Measurements from ENCODE around the gene ZC3HAV1.
"Not testable (repeated sequence)": the region's sequence is repeated elsewhere in the genome, so short reads cannot be mapped to it uniquely, and the experiment has no call there.

The ZC3HAV1 gene

GRCh38 chr7:139084709-139085108 is 24.8 kb downstream of the ZC3HAV1 start:
- no peak for DNase-seq

GRCh38 chr7:139081584-139081983 is 27.9 kb downstream of the ZC3HAV1 start:
- no peak for DNase-seq

DNA sequence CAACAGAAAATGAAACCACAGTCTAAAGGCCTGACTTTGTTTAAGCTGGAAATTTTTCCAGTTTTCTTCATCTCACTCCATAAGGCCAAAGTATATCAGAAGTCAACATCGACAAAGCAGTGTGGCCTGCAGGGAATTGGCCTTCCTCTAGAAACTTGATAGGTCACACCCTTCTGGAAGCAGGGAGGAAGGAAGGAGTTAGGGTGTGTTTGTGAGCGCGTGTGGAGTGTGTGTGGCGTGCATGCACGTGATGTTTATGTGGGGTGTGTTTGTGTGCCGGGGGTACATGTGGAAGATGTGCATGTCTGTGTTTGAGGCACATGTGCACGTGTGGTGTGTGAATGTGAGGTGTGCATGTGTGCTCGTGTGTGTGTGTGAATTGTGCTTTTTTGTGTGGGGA is 28.6 kb downstream of the ZC3HAV1 start:
- no peak for DNase-seq

GRCh38 chr7:139079861-139080260 is 29.7 kb downstream of the ZC3HAV1 start:
- no peak for DNase-seq

DNA sequence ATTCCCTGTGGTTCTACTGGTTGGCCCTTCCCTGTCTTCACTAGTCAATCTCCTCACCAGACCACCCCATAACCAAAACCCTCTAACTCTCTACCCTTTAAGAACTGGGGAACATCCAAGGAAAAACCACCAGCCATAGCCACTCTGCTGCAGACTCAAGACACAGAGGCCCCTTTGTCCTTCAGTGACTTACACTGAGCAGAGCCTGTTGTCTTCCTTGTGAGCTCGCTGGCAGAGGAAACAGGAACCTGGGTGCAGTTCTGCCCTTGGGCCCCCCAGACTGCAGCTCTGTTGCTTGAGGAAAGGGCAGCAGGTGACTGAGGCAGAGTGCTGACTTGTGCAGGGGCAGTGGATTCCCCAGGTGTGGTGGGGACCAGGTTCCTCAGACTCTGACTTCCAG is 30.6 kb downstream of the ZC3HAV1 start:
- no peak for DNase-seq

GRCh38 chr7:139078399-139078798 is 31.1 kb downstream of the ZC3HAV1 start:
- DNase-seq: no peak

DNA sequence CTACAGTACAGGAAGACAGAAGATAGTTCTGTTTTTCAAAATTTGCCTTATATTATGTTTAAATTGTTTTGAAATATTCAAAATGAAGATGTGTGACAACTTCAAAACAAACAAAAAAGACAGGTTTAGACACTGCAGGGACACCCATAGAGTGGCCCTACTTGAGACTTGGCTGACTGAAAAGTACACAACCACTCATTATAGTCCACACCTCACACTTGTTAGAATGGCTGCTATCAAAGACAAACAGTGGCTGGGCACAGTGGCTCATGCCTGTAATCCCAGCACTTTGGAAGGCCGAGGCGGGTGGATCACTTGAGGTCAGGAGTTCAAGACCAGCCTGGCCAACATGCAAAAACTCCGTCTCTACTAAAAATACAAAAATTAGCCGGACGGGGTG is 31.8 kb downstream of the ZC3HAV1 start:
- not testable (repeated sequence) for DNase-seq

GRCh38 chr7:139075871-139076686 is 33.4 kb downstream of the ZC3HAV1 start:
- DNase-seq: no peak

DNA sequence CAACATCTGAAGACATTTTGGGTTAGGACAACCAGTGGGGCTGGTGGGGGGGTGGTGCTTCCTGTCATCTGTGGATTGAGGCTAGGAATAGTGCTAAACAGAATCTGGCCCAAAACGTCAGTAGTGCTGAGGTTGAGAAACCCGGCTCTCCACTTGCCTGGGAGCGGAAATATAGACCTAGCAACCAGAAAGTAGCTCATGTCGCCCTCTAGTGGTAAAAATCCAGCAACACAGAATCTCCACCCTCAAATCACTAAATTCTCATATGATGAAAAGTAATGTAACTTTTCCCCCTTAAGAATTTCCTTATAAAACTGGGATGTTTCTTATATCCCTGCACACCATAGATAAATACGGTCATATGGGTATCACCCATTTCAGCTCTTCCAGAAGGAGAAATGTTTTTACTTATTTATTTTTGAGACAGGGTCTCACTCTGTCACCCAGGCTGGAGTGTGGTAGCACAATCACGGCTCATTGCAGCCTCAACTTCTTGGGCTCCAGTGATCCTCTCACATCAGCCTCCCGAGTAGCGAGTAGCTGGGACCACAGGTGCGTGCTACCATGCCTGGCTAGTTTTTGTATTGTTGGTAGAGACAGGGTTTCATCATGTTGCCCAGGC is 34.4 kb downstream of the ZC3HAV1 start:
- DNase-seq: peak; percentile 74

DNA sequence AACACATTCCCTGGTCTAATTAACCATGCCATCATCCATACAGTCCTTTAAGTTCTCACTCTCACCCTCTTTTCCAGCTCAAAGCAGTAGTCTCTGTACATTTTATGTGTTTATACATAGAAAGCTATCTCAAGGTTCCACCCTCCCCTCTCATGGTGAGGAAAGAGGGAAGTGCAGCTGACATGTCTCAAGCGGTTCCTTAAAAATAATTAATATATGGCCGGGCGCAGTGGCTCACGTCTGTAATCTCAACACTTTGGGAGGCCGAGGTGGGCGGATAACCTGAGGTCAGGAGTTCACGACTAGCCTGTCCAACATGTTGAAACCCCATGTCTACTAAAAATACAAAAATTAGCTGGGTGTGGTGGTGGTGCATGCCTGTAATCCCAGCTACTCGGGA is 36.7 kb downstream of the ZC3HAV1 start:
- no peak for DNase-seq

GRCh38 chr7:139071680-139072079 is 37.8 kb downstream of the ZC3HAV1 start:
- no peak for DNase-seq

GRCh38 chr7:139068544-139069399 is 40.7 kb downstream of the ZC3HAV1 start:
- no peak for DNase-seq

- no peak for DNase-seq
These were observed 43.2 kb downstream of the ZC3HAV1 start for GRCh38 chr7:139066315-139066714.

GRCh38 chr7:139065323-139065722 is 44.2 kb downstream of the ZC3HAV1 start:
- DNase-seq: no peak

- DNase-seq: no peak
These were observed 48.1 kb downstream of the ZC3HAV1 start for GRCh38 chr7:139061416-139061815.

DNA sequence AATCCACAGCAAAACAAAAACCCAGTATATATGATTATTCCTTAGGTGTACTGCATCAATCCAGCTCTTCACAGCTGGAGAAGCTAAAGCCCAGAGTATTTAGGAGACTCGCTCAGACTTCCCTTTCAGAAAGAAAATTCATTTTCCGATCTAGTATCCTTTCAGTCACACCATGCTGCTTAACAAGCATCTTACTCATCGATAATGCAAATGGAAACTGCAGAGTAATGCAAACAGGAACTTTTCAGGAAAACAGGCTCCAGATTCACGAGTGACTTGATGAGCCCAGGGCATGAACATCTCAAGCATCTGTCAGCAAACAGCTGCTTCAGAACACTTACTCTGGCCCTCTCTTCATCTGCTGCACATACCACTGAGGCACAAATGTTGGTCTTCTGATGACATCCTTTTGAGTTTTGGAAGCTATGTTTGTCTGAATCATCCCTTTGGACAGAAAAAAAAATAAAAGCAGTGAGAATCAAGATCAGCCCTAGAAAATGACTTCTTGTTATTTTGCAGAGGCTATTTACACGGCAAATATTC is 48.8 kb downstream of the ZC3HAV1 start:
- no peak for DNase-seq

- DNase-seq: no peak
These were observed 49.6 kb downstream of the ZC3HAV1 start for GRCh38 chr7:139059905-139060304.

GRCh38 chr7:139058943-139059342 is 50.6 kb downstream of the ZC3HAV1 start:
- no peak for DNase-seq

DNA sequence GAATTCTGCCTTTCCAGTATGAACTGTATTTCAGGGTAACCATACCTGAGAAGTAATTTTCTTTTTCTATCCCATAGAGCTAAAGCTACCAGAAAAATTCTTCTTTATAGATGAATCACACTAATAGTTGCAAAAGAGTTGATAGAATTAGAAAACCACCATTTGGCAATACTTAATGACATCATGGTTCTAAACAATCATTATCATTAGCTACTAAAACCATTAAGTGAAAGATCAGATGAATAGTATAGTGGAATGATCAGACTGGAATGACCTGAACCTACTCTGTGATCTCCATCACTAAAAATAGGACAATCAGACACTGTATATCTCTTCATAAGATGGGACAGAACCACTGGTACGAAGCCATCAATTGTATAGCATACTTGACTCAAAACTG is 53.8 kb downstream of the ZC3HAV1 start:
- no peak for DNase-seq

DNA sequence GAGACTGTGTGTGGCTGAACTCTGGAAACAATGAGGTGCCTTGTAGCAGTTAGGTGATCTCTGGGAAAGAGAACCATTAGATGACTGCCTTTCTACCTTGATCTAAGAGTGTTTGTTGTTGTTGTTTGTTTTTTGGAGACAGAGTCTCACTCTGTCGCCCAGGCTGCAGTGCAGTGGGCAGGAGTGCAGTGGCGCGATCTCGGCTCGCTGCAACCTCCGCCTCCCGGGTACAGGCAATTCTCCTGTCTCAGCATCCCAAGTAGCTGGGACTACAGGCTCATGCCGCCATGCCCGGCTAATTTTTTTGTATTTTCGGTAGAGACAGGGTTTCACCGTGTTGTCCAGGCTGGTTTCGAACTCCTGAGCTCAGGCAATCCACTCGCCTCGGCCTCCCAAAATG is 54.9 kb downstream of the ZC3HAV1 start:
- not testable (repeated sequence) for DNase-seq

DNA sequence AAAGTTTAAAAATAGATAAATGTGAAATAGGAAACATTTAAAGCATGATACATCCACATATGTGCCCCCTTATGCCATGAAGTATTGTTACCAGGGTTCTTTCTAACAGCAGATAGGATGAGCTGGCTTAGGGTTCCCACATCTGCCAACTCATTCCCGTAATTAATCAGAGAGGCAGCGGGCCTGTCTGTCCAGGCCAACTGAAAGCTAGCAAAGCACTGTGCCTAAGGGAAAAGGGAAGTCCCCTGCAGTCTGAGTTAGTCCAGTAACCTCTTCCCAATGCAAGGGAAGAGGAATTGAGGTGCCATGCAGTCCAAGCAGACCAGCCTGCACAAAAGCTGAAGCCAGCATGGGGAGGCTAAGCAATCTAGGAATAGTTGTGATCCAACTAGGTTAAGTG is 55.4 kb downstream of the ZC3HAV1 start:
- DNase-seq: no peak

DNA sequence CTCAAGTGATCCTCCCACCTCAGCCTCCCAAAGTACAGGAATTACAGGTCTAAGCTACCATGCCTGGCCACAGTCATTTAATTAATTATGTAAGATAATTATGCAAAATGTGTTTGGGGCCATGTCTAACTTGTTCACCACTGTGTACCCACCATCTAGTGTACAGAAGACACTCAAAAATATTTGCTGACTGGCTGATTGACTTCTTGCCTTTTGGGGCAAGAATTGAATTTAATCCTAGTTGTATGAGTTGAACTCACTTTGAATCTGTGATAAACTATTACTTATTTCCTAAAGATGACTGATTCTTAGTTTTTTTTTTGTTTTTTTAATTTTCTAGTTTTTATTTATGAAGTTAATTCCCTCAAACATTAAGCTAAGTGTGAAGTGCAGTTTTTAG is 57.9 kb downstream of the ZC3HAV1 start:
- DNase-seq: no peak

DNA sequence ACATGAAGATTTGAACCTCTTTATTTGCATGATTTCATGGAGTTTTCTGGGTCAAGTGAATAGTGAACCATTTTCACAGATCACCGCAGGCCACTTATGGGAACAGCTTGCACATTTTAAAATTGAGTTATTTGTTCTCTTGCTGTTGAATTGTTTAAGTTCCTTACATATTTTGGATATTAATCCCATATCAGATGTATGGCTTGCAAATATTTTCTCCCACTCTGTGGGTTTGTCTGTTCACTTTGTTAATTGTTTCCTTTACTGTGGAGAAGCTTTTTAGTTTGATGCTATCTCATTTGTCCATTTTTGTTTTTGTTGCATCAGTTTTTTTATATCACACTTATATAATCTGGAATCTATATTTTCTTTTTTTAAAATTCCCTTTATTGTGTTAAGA is 59.6 kb downstream of the ZC3HAV1 start:
- DNase-seq: no peak
